ENCODE data around the gene DUSP16. TPM values are rescaled to one million over a fixed set of nuclear protein-coding genes. Genes with fewer than 3 reads are reported as not detected.

Gene DUSP16
- total and polyA plus RNA-seq, 2 of the 8 experiments (the other 6 are each of a cell fraction or from before 2014, with no cell fraction given): 31.6 to 55.9 TPM

DNA sequence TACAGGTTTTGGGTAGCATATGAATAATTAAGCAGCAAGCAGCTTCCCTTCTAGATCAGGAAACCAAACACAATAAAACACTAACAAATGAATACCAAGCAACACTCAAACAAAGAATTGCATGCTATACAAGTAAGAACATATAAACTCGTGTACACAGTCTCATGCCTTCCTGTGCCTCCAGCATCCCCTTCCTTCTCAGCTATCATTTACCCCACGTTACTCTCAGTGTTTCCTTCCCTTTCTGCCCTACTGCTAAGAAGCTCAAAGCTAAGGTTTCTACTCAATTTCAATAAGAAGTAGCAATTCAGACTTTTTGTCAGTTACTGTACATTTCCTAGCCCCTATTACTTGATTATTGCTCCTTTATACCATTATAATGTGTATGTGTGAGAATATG, 81.0 kb downstream of the DUSP16 start:
- no peak overlapping the region for H2BK20ac ChIP-seq (ENCODE audit: low read length)
- H3K56ac ChIP-seq (replicated peaks; ENCODE audit: insufficient read length, low read depth, low read length): no peak overlapping the region
- no peak overlapping the region for H3K4me2 ChIP-seq (ENCODE audit: insufficient read depth in 1 of 2, low read depth in 2 of 2, low read length in 2 of 2)
- H3K23ac ChIP-seq (ENCODE audit: insufficient read length): no peak overlapping the region
- H3K4ac ChIP-seq (replicated peaks; ENCODE audit: insufficient read length, low read depth, low read length): no peak overlapping the region
- no peak overlapping the region for H2BK12ac ChIP-seq (ENCODE audit: low read depth, low read length)
- H2BK15ac ChIP-seq (ENCODE audit: low read length): no peak overlapping the region
- FAIRE-seq (no peak), DNase-seq (ENCODE audit: low read depth in 1 of 2, low spot score in 2 of 2) (no peak)
- no peaks in the 10 kb centered on the region; a peak in 1 of 4 replicates for H3K79me2 ChIP-seq (ENCODE audit: control insufficient read depth in 1 of 2, insufficient read depth in 2 of 2, low read length in 2 of 2)
- no peaks in the 10 kb centered on the region for H3K9me3 ChIP-seq (ENCODE audit: insufficient read depth in 2 of 2, low read depth in 1 of 2, low read length in 1 of 2)
- WGBS, 2 experiments (ENCODE audit: extremely low coverage in 1 of 2, insufficient coverage in 1 of 2, insufficient read length in 1 of 2, insufficient replicate concordance in 2 of 2, low coverage in 1 of 2, low lambda C conversion rate in 2 of 2, missing lambda C conversion rate in 1 of 2): 93% methylated on average over 2 of the region's 2 CpGs; no CpG with 5 or more reads in 1 of the 2 experiments
- no peaks in the 10 kb centered on the region for H3K23me2 ChIP-seq (ENCODE audit: low read depth, low read length)
- no peaks in the 10 kb centered on the region for H3K27me3 ChIP-seq (replicated peaks in 1 of 4; ENCODE audit: control insufficient read depth in 3 of 4, extremely low read depth in 1 of 4, insufficient read depth in 3 of 4, low read length in 3 of 4)
- peaks cover 0 to 4% of the 10 kb centered on the region in 2 experiments for H4K20me1 ChIP-seq (replicated peaks in 1 of 2; ENCODE audit: control insufficient read depth in 1 of 2, insufficient read depth in 2 of 2, low read length in 2 of 2)
- H2BK120ac ChIP-seq (replicated peaks; ENCODE audit: low read depth, low read length): no peak overlapping the region
- no peak overlapping the region for H3K9ac ChIP-seq (replicated peaks in 1 of 4; ENCODE audit: extremely low read depth in 1 of 4, low read depth in 3 of 4, low read length in 3 of 4)
- ChIA-PET CTCF (ENCODE audit: partially characterized antibody) (interaction anchor here (0.7 to 1.0 kb wide), 4 partner anchors 10 to 85 kb away, joined by 3 to 4 read pairs (median 3); no protein-coding TSS in a partner anchor), POLR2A (ENCODE audit: partially characterized antibody) (no interaction called here)
- H3K79me1 ChIP-seq (ENCODE audit: low read depth, low read length): no peaks in the 10 kb centered on the region; the same call in 1 of the 2 replicates
- H3K4me1 ChIP-seq (replicated peaks in 1 of 4; ENCODE audit: control insufficient read depth in 3 of 4, insufficient read depth in 4 of 4, low read length in 3 of 4): no peaks in the 10 kb centered on the region; a peak in 2 of 7 replicates
- no peak overlapping the region for H3K4me3 ChIP-seq (ENCODE audit: extremely low read depth in 1 of 4, insufficient read depth in 2 of 4, low read depth in 3 of 4, low read length in 4 of 4)
- H3K36me3 ChIP-seq (ENCODE audit: control insufficient read depth in 2 of 4, insufficient read depth in 4 of 4, low read length in 3 of 4): peaks cover 14 to 50% (median 25%) of the 10 kb centered on the region in 4 experiments; a peak in 7 of 8 replicates
- no peak overlapping the region for H3K27ac ChIP-seq (ENCODE audit: low read depth, low read length)
- no peak overlapping the region for H2BK5ac ChIP-seq (ENCODE audit: low read depth, low read length)
- no peak overlapping the region for H3K18ac ChIP-seq (ENCODE audit: extremely low read depth, low read length)
- no peak overlapping the region for H2AK5ac ChIP-seq (ENCODE audit: low read depth, low read length)
- H3K14ac ChIP-seq (ENCODE audit: insufficient read length): no peak overlapping the region
- H4K91ac ChIP-seq (replicated peaks; ENCODE audit: insufficient read length, low read length): no peak overlapping the region
- no peak overlapping the region for H4K8ac ChIP-seq (ENCODE audit: extremely low read depth, insufficient read depth, low read length)
- no peak overlapping the region for H2AFZ ChIP-seq (ENCODE audit: low read length)
- no peak overlapping the region for H4K5ac ChIP-seq (ENCODE audit: insufficient read length, low read depth, low read length)
- TF ChIP-seq TCF12 (IDR thresholded peaks at IDR 0.05; ENCODE audit: low read depth, low read length): no peak
- no peak for TF ChIP-seq ASH2L (IDR thresholded peaks at IDR 0.05; ENCODE audit: low read length)
- TF ChIP-seq, protein P1, sequence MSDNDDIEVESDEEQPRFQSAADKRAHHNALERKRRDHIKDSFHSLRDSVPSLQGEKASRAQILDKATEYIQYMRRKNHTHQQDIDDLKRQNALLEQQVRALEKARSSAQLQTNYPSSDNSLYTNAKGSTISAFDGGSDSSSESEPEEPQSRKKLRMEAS (IDR thresholded peaks at IDR 0.05): no peak
- TF ChIP-seq, protein P2, sequence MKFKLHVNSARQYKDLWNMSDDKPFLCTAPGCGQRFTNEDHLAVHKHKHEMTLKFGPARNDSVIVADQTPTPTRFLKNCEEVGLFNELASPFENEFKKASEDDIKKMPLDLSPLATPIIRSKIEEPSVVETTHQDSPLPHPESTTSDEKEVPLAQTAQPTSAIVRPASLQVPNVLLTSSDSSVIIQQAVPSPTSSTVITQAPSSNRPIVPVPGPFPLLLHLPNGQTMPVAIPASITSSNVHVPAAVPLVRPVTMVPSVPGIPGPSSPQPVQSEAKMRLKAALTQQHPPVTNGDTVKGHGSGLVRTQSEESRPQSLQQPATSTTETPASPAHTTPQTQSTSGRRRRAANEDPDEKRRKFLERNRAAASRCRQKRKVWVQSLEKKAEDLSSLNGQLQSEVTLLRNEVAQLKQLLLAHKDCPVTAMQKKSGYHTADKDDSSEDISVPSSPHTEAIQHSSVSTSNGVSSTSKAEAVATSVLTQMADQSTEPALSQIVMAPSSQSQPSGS (IDR thresholded peaks at IDR 0.05; ENCODE audit: low read length): no peak
- no peak for TF ChIP-seq KDM5A (IDR thresholded peaks at IDR 0.05; ENCODE audit: low read length)
- TF ChIP-seq CHD2 (IDR thresholded peaks at IDR 0.05; ENCODE audit: low read length): no peak
- no peak for TF ChIP-seq YY1 (IDR thresholded peaks at IDR 0.05; ENCODE audit: low read depth, low read length)
- no peak for TF ChIP-seq BACH1 (IDR thresholded peaks at IDR 0.05; ENCODE audit: low read length)
- no peak for TF ChIP-seq SIRT6 (IDR thresholded peaks at IDR 0.05; ENCODE audit: low read length)
- no peak for TF ChIP-seq JUND (IDR thresholded peaks at IDR 0.05; ENCODE audit: low read length)
- TF ChIP-seq, protein P3, sequence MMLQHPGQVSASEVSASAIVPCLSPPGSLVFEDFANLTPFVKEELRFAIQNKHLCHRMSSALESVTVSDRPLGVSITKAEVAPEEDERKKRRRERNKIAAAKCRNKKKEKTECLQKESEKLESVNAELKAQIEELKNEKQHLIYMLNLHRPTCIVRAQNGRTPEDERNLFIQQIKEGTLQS (IDR thresholded peaks at IDR 0.05; ENCODE audit: insufficient read depth, low read depth, low read length): no peak
- no peak for TF ChIP-seq CREB1 (IDR thresholded peaks at IDR 0.05)
- TF ChIP-seq SIX5 (IDR thresholded peaks at IDR 0.05; ENCODE audit: low read depth, low read length): no peak
- no peak for TF ChIP-seq NANOG (IDR thresholded peaks at IDR 0.05; ENCODE audit: insufficient read depth, low read depth, low read length, poor library complexity, severe bottlenecking)
